Choroid plexus epithelial cell (primary cell): ENCODE results near the gene IL12RB1.
A peak's percentile ranks its signal among the peaks of the same experiment; 100 is the strongest.

ENCODE experiments used
- DNase-seq: peaks from one replicate; pipeline ENCODE4 v3.0.0-alpha.2; 2010; ENCODE audit warnings: low read depth
- H3K4me3 ChIP-seq: 2 replicates; pipeline ENCODE4 v1.5.1; 2011; ENCODE audit warnings: low read depth, mild to moderate bottlenecking, control low read depth, low read length, moderate library complexity
- CTCF ChIP-seq: conservative IDR thresholded peaks from 2 replicates; pipeline ENCODE4 v1.5.1; 2011; ENCODE audit warnings: low read depth, mild to moderate bottlenecking, control low read depth, inconsistent platforms, low read length, moderate library complexity

The IL12RB1 gene

GRCh38 chr19:18097993-18098890 lies 11.5 kb upstream of the IL12RB1 start:
- DNase-seq = no peak
- TF ChIP-seq CTCF = no peak
- H3K4me3 ChIP-seq = peak overlapping the region; percentile 56

DNA sequence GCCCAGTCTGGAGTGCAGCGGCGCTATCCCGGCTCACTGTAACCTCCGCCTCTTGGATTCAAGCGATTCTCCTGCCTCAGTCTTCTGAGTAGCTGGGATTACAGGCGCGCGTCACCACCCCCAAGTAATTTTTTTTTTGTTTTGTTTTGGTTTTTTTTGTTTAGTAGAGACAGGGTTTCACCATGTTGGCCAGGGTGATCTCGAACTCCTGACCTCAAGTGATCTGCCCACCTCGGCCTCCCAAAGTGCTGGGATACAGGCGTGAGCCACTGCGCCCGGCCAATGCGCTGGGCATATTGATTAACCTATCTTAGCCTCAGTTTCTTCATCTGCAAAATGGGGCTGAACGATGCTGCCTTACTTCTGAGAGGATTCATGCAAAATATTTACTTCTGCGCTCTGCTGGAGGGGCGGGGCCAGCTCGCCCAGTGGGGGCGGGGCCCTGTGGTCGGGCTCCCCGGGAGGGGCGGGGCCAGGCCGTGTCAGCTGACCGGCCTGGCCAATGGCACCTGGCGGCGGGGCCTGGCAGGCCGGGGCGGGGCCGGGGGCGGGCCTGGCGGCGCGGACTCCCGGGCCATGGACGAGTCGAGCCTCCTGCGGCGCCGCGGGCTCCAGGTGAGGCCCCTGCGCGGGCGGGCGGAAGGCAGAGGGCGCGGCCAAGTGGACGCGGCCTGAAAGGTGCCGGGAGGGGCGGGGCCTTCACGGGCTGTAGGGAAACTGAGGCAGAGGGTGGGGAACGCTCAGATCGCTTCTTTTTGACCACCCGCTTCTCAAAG lies 10.7 kb upstream of the IL12RB1 start, which contains the start of gene MAST3:
Gene MAST3, plus strand, starts transcription at position 562 of the 776 bp plus-strand sequence. Its CDS starts 15 bp downstream, at position 577.
- H3K4me3 ChIP-seq = peak within 1 kb of the TSS; percentile 56
- peak; percentile 86 for DNase-seq
- no peak for TF ChIP-seq CTCF

DNA sequence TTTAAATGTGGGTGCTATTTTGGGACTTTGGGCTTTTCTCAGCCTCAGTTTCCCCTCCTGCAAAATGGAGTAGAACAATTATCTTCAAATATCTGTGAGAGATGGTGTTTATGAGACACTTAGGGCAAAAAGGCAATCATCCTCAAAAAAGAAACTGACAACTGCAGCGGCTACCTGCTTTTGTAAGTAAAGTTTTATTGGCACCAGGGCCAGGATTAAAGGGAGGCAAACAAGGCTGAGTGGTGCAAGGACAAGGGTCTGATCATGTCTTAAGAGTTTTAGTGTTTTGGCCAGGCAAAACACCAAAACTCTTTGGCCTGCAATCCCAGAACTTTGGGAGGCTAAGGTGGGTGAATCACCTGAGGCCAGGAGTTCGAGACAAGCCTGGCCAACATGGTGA lies 9.5 kb upstream of the IL12RB1 start:
- H3K4me3 ChIP-seq = no peak overlapping the region
- no peak for TF ChIP-seq CTCF
- no peak for DNase-seq

DNA sequence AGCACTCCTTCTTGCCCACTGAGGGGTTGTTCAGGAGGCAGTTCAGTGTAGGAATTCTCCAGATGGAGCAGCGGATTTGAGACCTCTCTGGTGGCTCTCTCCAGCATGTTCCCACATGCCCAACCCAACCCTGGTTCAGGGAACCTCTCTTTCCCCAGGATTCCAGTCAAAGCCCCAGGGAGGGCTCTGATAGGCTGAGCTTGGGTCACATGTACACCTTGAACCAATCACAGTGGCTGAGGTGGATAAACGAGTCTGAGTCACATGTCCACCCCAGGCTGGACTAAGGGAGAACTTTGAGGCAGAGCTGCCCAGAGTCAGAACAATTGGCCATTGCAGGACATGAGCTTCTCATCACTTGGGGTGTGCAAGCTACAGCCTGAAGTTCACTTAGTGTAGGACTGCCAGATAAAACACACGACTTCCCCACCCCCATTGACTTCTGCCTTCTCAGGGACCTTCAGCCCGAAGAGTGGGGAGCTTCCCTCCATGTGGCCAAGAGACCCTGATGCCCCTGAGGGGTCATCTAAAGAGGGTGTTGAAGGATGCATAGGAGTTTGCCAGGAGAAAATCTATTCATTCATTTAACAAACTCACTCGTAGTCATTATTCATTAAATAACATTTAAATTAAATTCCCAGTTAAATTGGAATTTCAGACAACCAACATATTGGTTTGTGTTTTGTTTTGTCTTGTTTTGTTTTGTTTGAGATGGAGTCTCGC lies 6.9 kb upstream of the IL12RB1 start:
- no peak overlapping the region for H3K4me3 ChIP-seq
- TF ChIP-seq CTCF = no peak
- peak; percentile 42 for DNase-seq

DNA sequence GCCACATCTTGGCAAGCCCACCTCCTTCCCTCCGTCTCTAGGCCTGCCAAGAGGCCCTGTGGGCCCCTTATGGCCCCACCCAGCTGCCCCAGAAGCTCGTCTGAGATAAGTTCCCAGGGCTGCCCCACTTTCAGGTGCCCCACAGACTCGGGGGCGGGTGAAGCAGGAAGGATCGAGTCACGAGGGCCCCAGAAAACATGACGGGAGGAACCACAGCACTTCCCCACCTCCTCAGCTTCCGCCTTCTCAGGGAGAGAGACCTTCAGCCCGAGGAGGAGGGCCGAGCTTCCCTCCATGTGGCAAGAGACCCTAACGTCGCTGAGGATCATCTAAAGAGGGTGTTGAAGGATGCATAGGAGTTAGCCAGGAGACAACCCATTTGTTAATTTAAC lies 4.5 kb upstream of the IL12RB1 start:
- TF ChIP-seq CTCF = no peak
- DNase-seq = no peak
- H3K4me3 ChIP-seq = no peak overlapping the region

- TF ChIP-seq CTCF = no peak
- no peak overlapping the region for H3K4me3 ChIP-seq
- peak; percentile 58 for DNase-seq
Observed at GRCh38 chr19:18090545-18091216, 3.9 kb upstream of the IL12RB1 start.
